ENCODE measurements around the gene ZNF385B. TPM values are rescaled to one million over a fixed set of nuclear protein-coding genes. Genes with fewer than 3 reads are reported as not detected.
"Not testable (repeated sequence)": the region's sequence is repeated elsewhere in the genome, so short reads cannot be mapped to it uniquely, and the experiment has no call there.

ZNF385B gene
- total RNA-seq, 6 experiments from 2014 or later: 0.08 to 0.26 (median 0.22) TPM; not detected in 1

- peak; percentile 24 for DNase-seq
These were observed 37.5 kb upstream of the ZNF385B start for GRCh38 chr2:179898873-179899272.

GRCh38 chr2:179893616-179894015 is 32.2 kb upstream of the ZNF385B start:
- Mint-ChIP-seq H3K4me1 (ENCODE audit: low read depth) (no peaks in the 10 kb centered on the region), H3K27me3 (ENCODE audit: insufficient read depth) (no peaks in the 10 kb centered on the region), H3K27ac (no peak overlapping the region), H3K36me3 (ENCODE audit: low read depth) (no peaks in the 10 kb centered on the region), H3K4me3 (no peak overlapping the region), H3K9me3 (peaks cover 4% of the 10 kb centered on the region; the same call in 1 of the 2 replicates)
- no peak for TF ChIP-seq CTCF (IDR thresholded peaks at IDR 0.05)
- DNase-seq: no peak

More at GRCh38 chr2:179898873-179899272, 37.5 kb upstream of the ZNF385B start:
- Mint-ChIP-seq H3K4me1 (ENCODE audit: low read depth) (no peaks in the 10 kb centered on the region), H3K36me3 (ENCODE audit: low read depth) (no peaks in the 10 kb centered on the region), H3K4me3 (no peak overlapping the region), H3K9me3 (no peaks in the 10 kb centered on the region; the same call in 1 of the 2 replicates), H3K27me3 (ENCODE audit: insufficient read depth) (no peaks in the 10 kb centered on the region; the same call in 1 of the 2 replicates), H3K27ac (no peak overlapping the region)
- peak; percentile 66 for TF ChIP-seq CTCF (IDR thresholded peaks at IDR 0.05)

DNA sequence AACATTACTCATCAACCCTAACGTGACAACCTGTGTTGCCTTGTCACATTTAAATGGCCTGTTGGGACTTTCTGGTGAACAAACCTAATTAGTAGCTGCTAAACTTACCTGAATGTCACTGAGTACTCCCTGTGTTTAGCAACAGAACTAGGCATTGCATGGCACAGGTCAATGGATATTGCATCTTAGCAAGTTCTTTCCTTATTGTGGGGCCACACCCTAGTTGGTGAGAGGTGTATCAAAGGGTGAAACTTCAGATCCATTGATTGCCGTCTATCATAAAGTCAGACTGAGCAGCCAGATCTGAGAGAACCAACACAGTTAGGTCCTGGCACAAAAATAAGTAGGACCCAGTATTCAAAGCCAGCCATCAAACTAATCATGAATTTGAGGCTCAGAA is 29.8 kb upstream of the ZNF385B start:
- no peak for TF ChIP-seq CTCF (IDR thresholded peaks at IDR 0.05)
- H3K4me1 Mint-ChIP-seq (ENCODE audit: low read depth): no peaks in the 10 kb centered on the region

GRCh38 chr2:179890666-179891065 is 29.3 kb upstream of the ZNF385B start:
- H3K36me3 Mint-ChIP-seq (ENCODE audit: low read depth): no peaks in the 10 kb centered on the region
- H3K27me3 Mint-ChIP-seq (ENCODE audit: insufficient read depth): no peaks in the 10 kb centered on the region; the same call in none of the 2 replicates
- H3K4me3 Mint-ChIP-seq: no peak overlapping the region

More for the DNA sequence above, 29.8 kb upstream of the ZNF385B start:
- Mint-ChIP-seq H3K4me3 (no peak overlapping the region), H3K27ac (no peak overlapping the region), H3K27me3 (ENCODE audit: insufficient read depth) (no peaks in the 10 kb centered on the region; the same call in none of the 2 replicates), H3K36me3 (ENCODE audit: low read depth) (no peaks in the 10 kb centered on the region), H3K9me3 (peaks cover 9% of the 10 kb centered on the region; the same call in 1 of the 2 replicates)
- DNase-seq: no peak

DNA sequence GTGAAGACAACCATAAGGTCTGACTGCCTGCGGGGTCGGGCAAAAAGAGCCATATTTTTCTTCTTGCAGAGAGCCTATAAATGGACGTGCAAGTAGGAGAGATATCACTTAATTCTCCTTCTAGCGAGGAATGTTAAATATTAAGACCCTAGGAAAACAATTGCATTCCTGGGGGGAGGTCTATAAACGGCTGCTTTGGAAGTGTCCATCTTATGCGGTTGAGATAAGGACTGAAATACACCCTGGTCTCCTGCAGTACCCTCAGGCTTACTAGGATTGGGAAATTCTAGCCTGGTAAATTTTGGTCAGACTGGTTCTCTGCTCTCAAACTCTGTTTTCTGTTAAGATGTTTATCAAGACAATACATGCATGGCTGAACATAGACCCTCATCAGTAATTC is 27.2 kb upstream of the ZNF385B start:
- H3K4me1 Mint-ChIP-seq (ENCODE audit: low read depth); H3K27ac Mint-ChIP-seq; H3K9me3 Mint-ChIP-seq; H3K36me3 Mint-ChIP-seq (ENCODE audit: low read depth); H3K4me3 Mint-ChIP-seq; DNase-seq; H3K27me3 Mint-ChIP-seq (ENCODE audit: insufficient read depth): not testable (repeated sequence)

More at GRCh38 chr2:179890666-179891065, 29.3 kb upstream of the ZNF385B start:
- TF ChIP-seq CTCF (IDR thresholded peaks at IDR 0.05): no peak
- no peak for DNase-seq
- no peak overlapping the region for H3K27ac Mint-ChIP-seq
- peaks cover 9% of the 10 kb centered on the region; the same call in 1 of the 2 replicates for H3K9me3 Mint-ChIP-seq
- no peaks in the 10 kb centered on the region for H3K4me1 Mint-ChIP-seq (ENCODE audit: low read depth)

DNA sequence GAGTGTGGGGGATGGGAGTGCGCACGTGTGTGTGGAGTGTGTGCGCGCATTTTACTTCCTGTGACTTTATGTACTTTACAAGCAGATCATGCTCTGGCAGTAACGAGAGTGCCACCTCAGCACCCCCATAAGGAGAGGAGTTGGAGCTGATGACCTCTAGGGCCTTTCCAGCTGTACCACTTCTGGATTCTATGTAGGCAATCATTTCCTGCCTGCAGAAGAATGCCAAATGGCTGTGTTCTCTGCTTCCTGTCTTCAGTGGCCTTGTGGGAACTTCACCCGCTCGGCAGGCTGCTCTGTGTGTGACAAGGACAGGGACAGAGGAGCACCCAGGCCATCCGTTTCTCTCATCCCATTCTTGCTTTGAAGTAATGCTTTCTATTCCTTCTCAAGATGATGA is 22.8 kb upstream of the ZNF385B start:
- Mint-ChIP-seq H3K27me3 (ENCODE audit: insufficient read depth) (peaks cover 5% of the 10 kb centered on the region), H3K4me1 (ENCODE audit: low read depth) (no peaks in the 10 kb centered on the region), H3K27ac (no peak overlapping the region), H3K36me3 (ENCODE audit: low read depth) (no peaks in the 10 kb centered on the region), H3K4me3 (no peak overlapping the region), H3K9me3 (peaks cover 9% of the 10 kb centered on the region; the same call in 1 of the 2 replicates)
- DNase-seq: no peak
- TF ChIP-seq CTCF (IDR thresholded peaks at IDR 0.05): no peak
